ENCODE results near the gene CORO7. TPM values are rescaled to one million over a fixed set of nuclear protein-coding genes. Genes with fewer than 3 reads are reported as not detected.

The CORO7 gene
- polyA plus RNA-seq, 2 of the 4 experiments (the other 2 are of a cell fraction), result 6.0 to 11.9 TPM

GRCh38 chr16:4452674-4453073, 36.3 kb upstream of the CORO7 start:
- 89% methylated on average over 5 of the region's 5 CpGs for WGBS (ENCODE audit: missing lambda C conversion rate)
- FAIRE-seq (no peak), ATAC-seq (no peak), DNase-seq (ENCODE audit: low read depth in 1 of 2, low spot score in 1 of 2) (no peak)
- no peak overlapping the region for H3K4me2 ChIP-seq
- H3K27ac ChIP-seq, result no peak overlapping the region
- CTCF ChIA-PET, result interaction anchor here (1.7 to 2.5 kb wide), 3 partner anchors 9 to 24 kb away, joined by 5 to 7 read pairs (median 6); partner anchors contain the start of gene HMOX2
- POLR2A ChIA-PET, result no interaction called here
- no peak for TF ChIP-seq POLR2AphosphoS2 (conservative IDR thresholded peaks at IDR 0.05; ENCODE audit: low read length)
- no peak for TF ChIP-seq TFCP2L1 (CRISPR knock-in tag; IDR thresholded peaks at IDR 0.05)
- no peak for TF ChIP-seq HOXB5 (CRISPR knock-in tag; IDR thresholded peaks at IDR 0.05)
- TF ChIP-seq RFX5 (IDR thresholded peaks at IDR 0.05), result no peak
- TF ChIP-seq BCL3 (IDR thresholded peaks at IDR 0.05), result no peak
- TF ChIP-seq EHMT2 (IDR thresholded peaks at IDR 0.05; ENCODE audit: low read depth), result no peak
- TF ChIP-seq, protein P1, sequence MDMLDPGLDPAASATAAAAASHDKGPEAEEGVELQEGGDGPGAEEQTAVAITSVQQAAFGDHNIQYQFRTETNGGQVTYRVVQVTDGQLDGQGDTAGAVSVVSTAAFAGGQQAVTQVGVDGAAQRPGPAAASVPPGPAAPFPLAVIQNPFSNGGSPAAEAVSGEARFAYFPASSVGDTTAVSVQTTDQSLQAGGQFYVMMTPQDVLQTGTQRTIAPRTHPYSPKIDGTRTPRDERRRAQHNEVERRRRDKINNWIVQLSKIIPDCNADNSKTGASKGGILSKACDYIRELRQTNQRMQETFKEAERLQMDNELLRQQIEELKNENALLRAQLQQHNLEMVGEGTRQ (IDR thresholded peaks at IDR 0.05), result no peak
- no peak for TF ChIP-seq RAD21 (conservative IDR thresholded peaks at IDR 0.05 in 1 of 2, IDR thresholded peaks at IDR 0.05 in 1 of 2)
- TF ChIP-seq PHF8 (IDR thresholded peaks at IDR 0.05; ENCODE audit: borderline replicate concordance, low read depth), result no peak
- TF ChIP-seq CBX2 (IDR thresholded peaks at IDR 0.05; ENCODE audit: borderline replicate concordance, low read depth), result no peak
- TF ChIP-seq POLR2A (IDR thresholded peaks at IDR 0.05; ENCODE audit: low read length), result no peak
- TF ChIP-seq RCOR1 (IDR thresholded peaks at IDR 0.05; ENCODE audit: low read depth, low read length), result no peak
- TF ChIP-seq ATOH8 (CRISPR knock-in tag; IDR thresholded peaks at IDR 0.05; ENCODE audit: low read depth), result no peak
- TF ChIP-seq CBX8 (IDR thresholded peaks at IDR 0.05), result no peak
- no peak for TF ChIP-seq ZSCAN20 (CRISPR knock-in tag; IDR thresholded peaks at IDR 0.05)
- no peak for TF ChIP-seq HOXA7 (CRISPR knock-in tag; IDR thresholded peaks at IDR 0.05)
- TF ChIP-seq JUNB (IDR thresholded peaks at IDR 0.05), result no peak
- no peak for TF ChIP-seq RNF2 (IDR thresholded peaks at IDR 0.05; ENCODE audit: borderline replicate concordance, low read depth)
- H3K4me3 ChIP-seq, result no peak overlapping the region
- H3K9me3 ChIP-seq, result no peaks in the 10 kb centered on the region
- H3K4me1 ChIP-seq, result peaks cover 4% of the 10 kb centered on the region; the same call in 2 of the 3 replicates

DNA sequence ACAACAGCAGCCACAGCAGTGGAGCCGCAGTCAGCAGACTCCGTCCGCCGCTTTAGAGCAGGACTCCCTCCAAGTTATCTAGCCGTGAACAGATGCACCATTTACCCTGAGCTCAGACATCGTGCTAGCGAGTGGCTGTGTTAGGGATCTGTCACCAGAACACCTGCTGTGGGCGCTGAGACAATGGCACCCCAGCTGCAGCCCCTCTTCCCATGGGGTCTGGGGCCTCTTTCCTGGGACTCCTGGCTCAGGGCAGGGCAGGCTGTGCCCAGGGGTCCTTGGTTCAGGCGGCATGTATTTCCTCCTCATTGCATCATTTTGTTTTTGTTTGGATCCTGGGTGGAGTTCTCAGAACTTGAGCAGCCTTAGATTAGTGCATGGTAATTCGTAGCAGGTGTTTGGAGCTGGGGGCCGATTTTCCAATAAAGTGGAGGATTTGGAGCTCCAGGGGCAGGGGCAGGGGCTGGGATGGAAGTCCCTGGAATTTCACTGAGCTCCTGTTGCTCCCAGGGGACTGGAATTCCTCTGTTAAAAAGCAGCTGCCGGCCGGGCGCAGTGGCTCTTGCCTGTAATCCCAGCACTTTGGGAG, 34.6 kb upstream of the CORO7 start:
- Histone ChIP-seq H3K4me1 (peaks cover 4% of the 10 kb centered on the region; the same call in 2 of the 3 replicates), H3K4me3 (no peak overlapping the region), H3K27ac (peak overlapping the region; percentile 28 to 36; a peak in 4 of 6 replicates), H3K4me2 (no peak overlapping the region), H3K9me3 (no peaks in the 10 kb centered on the region)
- ChIA-PET CTCF (interaction anchor here (1.5 to 1.6 kb wide), 2 partner anchors 21 to 25 kb away, joined by 4 to 6 read pairs; partner anchors contain the start of gene HMOX2), POLR2A (no interaction called here)
- FAIRE-seq (no peak), ATAC-seq (no peak), DNase-seq (ENCODE audit: low read depth in 1 of 2, low spot score in 1 of 2) (no peak)
- WGBS (ENCODE audit: missing lambda C conversion rate), result 94% methylated on average over 14 of the region's 14 CpGs
- TF ChIP-seq HMGXB4 (CRISPR knock-in tag; IDR thresholded peaks at IDR 0.05; ENCODE audit: borderline replicate concordance) (no peak), POLR2AphosphoS2 (conservative IDR thresholded peaks at IDR 0.05; ENCODE audit: low read length) (no peak), FOSL2 (IDR thresholded peaks at IDR 0.05) (no peak), FOSL2 (CRISPR knock-in tag; IDR thresholded peaks at IDR 0.05) (no peak), MAZ (IDR thresholded peaks at IDR 0.05; ENCODE audit: borderline replicate concordance, low read depth, low read length) (no peak), ZSCAN20 (CRISPR knock-in tag; IDR thresholded peaks at IDR 0.05) (no peak), FOXS1 (CRISPR knock-in tag; IDR thresholded peaks at IDR 0.05) (no peak), HOXA7 (CRISPR knock-in tag; IDR thresholded peaks at IDR 0.05) (no peak), TP53 (CRISPR knock-in tag; IDR thresholded peaks at IDR 0.05) (no peak), RARB (CRISPR knock-in tag; IDR thresholded peaks at IDR 0.05) (no peak), REST (IDR thresholded peaks at IDR 0.05) (no peak)
- TF ChIP-seq, protein P2, sequence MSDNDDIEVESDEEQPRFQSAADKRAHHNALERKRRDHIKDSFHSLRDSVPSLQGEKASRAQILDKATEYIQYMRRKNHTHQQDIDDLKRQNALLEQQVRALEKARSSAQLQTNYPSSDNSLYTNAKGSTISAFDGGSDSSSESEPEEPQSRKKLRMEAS (IDR thresholded peaks at IDR 0.05), result no peak

Measured in A549 (cell line).